K562 (cell line): ENCODE results near the gene PRMT5. TPM values are rescaled to one million over a fixed set of nuclear protein-coding genes. Genes with fewer than 3 reads are reported as not detected.
A peak's percentile ranks its signal among the peaks of the same experiment; 100 is the strongest.

Source experiments
- BACH1 ChIP-seq: fragments of 200-800 bp; sonication (Bioruptor generic); IDR thresholded peaks from 2 replicates; pipeline ENCODE4 v1.6.1; 2016; ENCODE audit warnings: missing genetic modification characterization, missing compliant biosample characterization
- C11orf30 ChIP-seq: fragments of 450-650 bp; IDR thresholded peaks from 2 replicates; pipeline ENCODE4 v1.6.1; 2016; ENCODE audit warnings: low read depth, mild to moderate bottlenecking
- CCNT2 ChIP-seq: IDR thresholded peaks from 2 replicates; pipeline ENCODE4 v1.6.1; 2011; ENCODE audit warnings: borderline replicate concordance, low read depth, mild to moderate bottlenecking, moderate library complexity, mixed read lengths, low read length; ENCODE audit not compliant: insufficient read length; ENCODE audit errors: extremely low read depth
- CTBP1 ChIP-seq: fragments of 450-650 bp; IDR thresholded peaks from 2 replicates; pipeline ENCODE4 v1.6.1; 2016; ENCODE audit warnings: borderline replicate concordance
- ETS2 ChIP-seq: IDR thresholded peaks from 2 replicates; pipeline ENCODE4 v1.6.1; 2016; ENCODE audit warnings: borderline replicate concordance, missing genetic modification characterization, mild to moderate bottlenecking, moderate library complexity, missing compliant biosample characterization; ENCODE audit not compliant: poor library complexity, severe bottlenecking
- GABPA ChIP-seq: fragments of 200-800 bp; sonication (Bioruptor generic); conservative IDR thresholded peaks from 2 replicates; pipeline ENCODE4 v1.6.1; 2016; ENCODE audit warnings: low read depth, missing genetic modification characterization, missing compliant biosample characterization
- GTF2A2 ChIP-seq: IDR thresholded peaks from 2 replicates; pipeline ENCODE4 v1.6.1; 2016; ENCODE audit warnings: mild to moderate bottlenecking, missing genetic modification characterization, missing compliant biosample characterization
- HCFC1 ChIP-seq: IDR thresholded peaks from 2 replicates; pipeline ENCODE4 v1.6.1; 2012; ENCODE audit warnings: low read depth, low read length, improper control_type of control experiment
- HDAC1 ChIP-seq, 2 experiments: fragments of 450-650 bp; IDR thresholded peaks; 2 replicates each; pipeline ENCODE4 v1.6.1; 2016 to 2017; ENCODE audit warnings: inconsistent platforms in 1 of 2, mild to moderate bottlenecking in 1 of 2, moderate library complexity in 1 of 2
- MAZ ChIP-seq, 2 experiments: fragments of 450-650 bp in 1 of 2; sonication (generic) in 1 of 2; formaldehyde crosslinking; IDR thresholded peaks in 1 of 2; conservative IDR thresholded peaks in 1 of 2; 2 replicates each; pipeline versions ENCODE4 v1.4.0 to v1.5.0; 2020; ENCODE audit warnings: mild to moderate bottlenecking in 1 of 2, missing genetic modification reagents in 1 of 2
- MCM2 ChIP-seq: fragments of 450-650 bp; IDR thresholded peaks from 2 replicates; pipeline ENCODE4 v1.6.1; 2017; ENCODE audit warnings: low read depth, mild to moderate bottlenecking
- NBN ChIP-seq: fragments of 450-650 bp; IDR thresholded peaks from 2 replicates; pipeline ENCODE4 v1.6.1; 2016; ENCODE audit warnings: low read depth, mild to moderate bottlenecking
- PYGO2 ChIP-seq: fragments of 450-650 bp; IDR thresholded peaks from 2 replicates; pipeline ENCODE4 v1.6.1; 2016; ENCODE audit warnings: mild to moderate bottlenecking, missing genetic modification characterization, moderate library complexity, missing compliant biosample characterization
- SAFB ChIP-seq: fragments of 200-400 bp; formaldehyde crosslinking; IDR thresholded peaks from 2 replicates; pipeline ENCODE4 v1.6.1; 2017; ENCODE audit warnings: low read depth, low read length, borderline replicate concordance
- SMC3 ChIP-seq: conservative IDR thresholded peaks from 2 replicates; pipeline ENCODE4 v1.6.1; 2011; ENCODE audit warnings: low read depth, low read length, improper control_type of control experiment; ENCODE audit not compliant: insufficient read depth
- TAF7 ChIP-seq: fragments of 450-650 bp; IDR thresholded peaks from 2 replicates; pipeline ENCODE4 v1.6.1; 2016; ENCODE audit warnings: missing genetic modification characterization, missing compliant biosample characterization
- XRCC4 ChIP-seq: IDR thresholded peaks from one replicate; pipeline ENCODE4 v1.6.1; 2011; ENCODE audit not compliant: insufficient read depth, insufficient read length; ENCODE audit errors: extremely low read depth
- ZNF224 ChIP-seq: sonication (generic); formaldehyde crosslinking; IDR thresholded peaks from 2 replicates; pipeline ENCODE4 v1.8.0; 2022; ENCODE audit warnings: mild to moderate bottlenecking, missing genetic modification reagents
- polyA plus RNA-seq, 8 experiments: library from polyadenylated mRNA; depleted of rRNA in 4 of 8; stranded (reverse) in 5 of 8; unstranded in 3 of 8; fragments of >200 nt; fragmentation: Nextera tagmentation in 2 of 8; fragmentation: Illumina TruSeq in 1 of 8; extraction: Ambion mirVana in 2 of 8; extraction: Trizol in 1 of 8; gene quantifications; 2 replicates each; pipeline versions ENCODE4 v1.2.1 to v1.2.3, GENCODE V29; 2011 to 2014; ENCODE audit warnings: inconsistent platforms in 1 of 8, missing spikeins in 1 of 8
- total RNA-seq, 7 experiments: library from RNA; depleted of rRNA in 6 of 7; stranded (reverse); fragments of >200 nt in 6 of 7; fragmentation: Illumina TruSeq in 2 of 7; extraction: Trizol in 2 of 7; gene quantifications; 2 replicates each; pipeline versions ENCODE4 v1.2.1 to v1.2.3, GENCODE V29; 2011 to 2021; ENCODE audit warnings: low replicate concordance in 1 of 7
- TF ChIP-seq, protein P1 (sequence below): fragments of 200-800 bp; sonication (Bioruptor generic); IDR thresholded peaks from 2 replicates; pipeline ENCODE4 v1.6.1; 2017; ENCODE audit warnings: missing genetic modification characterization, missing compliant biosample characterization
- TF ChIP-seq, protein P2 (sequence below), 3 experiments: fragments of 200-800 bp in 1 of 3; sonication (Bioruptor generic) in 1 of 3; sonication (generic) in 1 of 3; formaldehyde crosslinking in 1 of 3; IDR thresholded peaks; 2 replicates each; pipeline versions ENCODE4 v1.6.1 to v1.8.0; 2016 to 2022; ENCODE audit warnings: mild to moderate bottlenecking in 2 of 3, missing compliant biosample characterization in 2 of 3, missing genetic modification characterization in 2 of 3, missing genetic modification reagents in 1 of 3
- TF ChIP-seq, protein P3 (sequence below): fragments of 250-450 bp; sonication (Bioruptor Pico); IDR thresholded peaks from 2 replicates; pipeline ENCODE4 v1.4.0; 2020; ENCODE audit warnings: mild to moderate bottlenecking, moderate library complexity, borderline replicate concordance

Gene PRMT5
- total and polyA plus RNA-seq, 9 of the 15 experiments (the other 6 are each of a cell fraction or from before 2014, with no cell fraction given): 114 to 552 (median 222) TPM

- TF ChIP-seq, protein P1, sequence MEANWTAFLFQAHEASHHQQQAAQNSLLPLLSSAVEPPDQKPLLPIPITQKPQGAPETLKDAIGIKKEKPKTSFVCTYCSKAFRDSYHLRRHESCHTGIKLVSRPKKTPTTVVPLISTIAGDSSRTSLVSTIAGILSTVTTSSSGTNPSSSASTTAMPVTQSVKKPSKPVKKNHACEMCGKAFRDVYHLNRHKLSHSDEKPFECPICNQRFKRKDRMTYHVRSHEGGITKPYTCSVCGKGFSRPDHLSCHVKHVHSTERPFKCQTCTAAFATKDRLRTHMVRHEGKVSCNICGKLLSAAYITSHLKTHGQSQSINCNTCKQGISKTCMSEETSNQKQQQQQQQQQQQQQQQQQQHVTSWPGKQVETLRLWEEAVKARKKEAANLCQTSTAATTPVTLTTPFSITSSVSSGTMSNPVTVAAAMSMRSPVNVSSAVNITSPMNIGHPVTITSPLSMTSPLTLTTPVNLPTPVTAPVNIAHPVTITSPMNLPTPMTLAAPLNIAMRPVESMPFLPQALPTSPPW (CRISPR knock-in tag): peak; percentile 87
- TF ChIP-seq, protein P2, sequence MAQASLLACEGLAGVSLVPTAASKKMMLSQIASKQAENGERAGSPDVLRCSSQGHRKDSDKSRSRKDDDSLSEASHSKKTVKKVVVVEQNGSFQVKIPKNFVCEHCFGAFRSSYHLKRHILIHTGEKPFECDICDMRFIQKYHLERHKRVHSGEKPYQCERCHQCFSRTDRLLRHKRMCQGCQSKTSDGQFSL (CRISPR knock-in tag; IDR thresholded peaks at IDR 0.05): no peak
- TF ChIP-seq, protein P2 (tag; IDR thresholded peaks at IDR 0.05): peak in 1 of 2 experiments; percentile 51; a peak in 1 of 4 replicates
- TF ChIP-seq HCFC1 (no peak), MCM2 (no peak), TAF7 (no peak), CTBP1 (no peak), SMC3 (no peak), ZNF224 (CRISPR knock-in tag) (no peak), GABPA (no peak), SAFB (no peak), MAZ (CRISPR knock-in tag; conservative IDR thresholded peaks at IDR 0.05 in 1 of 2, IDR thresholded peaks at IDR 0.05 in 1 of 2) (peak in 1 of 2 experiments; percentile 59; a peak in 2 of 4 replicates), BACH1 (tag) (no peak), ETS2 (tag) (no peak), GTF2A2 (tag) (no peak), XRCC4 (no peak), NBN (no peak), CCNT2 (no peak), C11orf30 (no peak), HDAC1 (IDR thresholded peaks at IDR 0.05) (no peak), PYGO2 (tag) (no peak)
- TF ChIP-seq, protein P3, sequence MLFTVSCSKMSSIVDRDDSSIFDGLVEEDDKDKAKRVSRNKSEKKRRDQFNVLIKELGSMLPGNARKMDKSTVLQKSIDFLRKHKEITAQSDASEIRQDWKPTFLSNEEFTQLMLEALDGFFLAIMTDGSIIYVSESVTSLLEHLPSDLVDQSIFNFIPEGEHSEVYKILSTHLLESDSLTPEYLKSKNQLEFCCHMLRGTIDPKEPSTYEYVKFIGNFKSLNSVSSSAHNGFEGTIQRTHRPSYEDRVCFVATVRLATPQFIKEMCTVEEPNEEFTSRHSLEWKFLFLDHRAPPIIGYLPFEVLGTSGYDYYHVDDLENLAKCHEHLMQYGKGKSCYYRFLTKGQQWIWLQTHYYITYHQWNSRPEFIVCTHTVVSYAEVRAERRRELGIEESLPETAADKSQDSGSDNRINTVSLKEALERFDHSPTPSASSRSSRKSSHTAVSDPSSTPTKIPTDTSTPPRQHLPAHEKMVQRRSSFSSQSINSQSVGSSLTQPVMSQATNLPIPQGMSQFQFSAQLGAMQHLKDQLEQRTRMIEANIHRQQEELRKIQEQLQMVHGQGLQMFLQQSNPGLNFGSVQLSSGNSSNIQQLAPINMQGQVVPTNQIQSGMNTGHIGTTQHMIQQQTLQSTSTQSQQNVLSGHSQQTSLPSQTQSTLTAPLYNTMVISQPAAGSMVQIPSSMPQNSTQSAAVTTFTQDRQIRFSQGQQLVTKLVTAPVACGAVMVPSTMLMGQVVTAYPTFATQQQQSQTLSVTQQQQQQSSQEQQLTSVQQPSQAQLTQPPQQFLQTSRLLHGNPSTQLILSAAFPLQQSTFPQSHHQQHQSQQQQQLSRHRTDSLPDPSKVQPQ: no peak
Measured at GRCh38 chr14:22882529-22883172, 46.5 kb downstream of the PRMT5 start (continued).
